ENCODE data around the gene GRB7.

GRCh38 chr17:39714234-39714633, 23.5 kb upstream of the GRB7 start:
- no peak for TF ChIP-seq CTCF (IDR thresholded peaks at IDR 0.05; ENCODE audit: low read depth, low read length)
- no peak for TF ChIP-seq EZH2phosphoT487 (IDR thresholded peaks at IDR 0.05; ENCODE audit: low read depth)
